Prostate gland (tissue), 2 donors: ENCODE measurements around the gene ZNRF3.

Experiments used
- POLR2AphosphoS5 ChIP-seq: sonication (generic); formaldehyde crosslinking; IDR thresholded peaks from one replicate; pipeline ENCODE4 v1.6.1; 2017; ENCODE audit warnings: antibody characterized with exemption
- TF ChIP-seq, protein P1 (sequence below), 4 experiments: fragments of 200-600 bp in 2 of 4; fragments of 450-650 bp in 2 of 4; sonication (generic) in 2 of 4; IDR thresholded peaks; 1 replicate in 3 of 4; 2 replicates in 1 of 4; pipeline ENCODE4 v1.5.1; 2016 to 2019; ENCODE audit warnings: antibody characterized with exemption in 4 of 4, mild to moderate bottlenecking in 2 of 4, moderate library complexity in 2 of 4

GRCh38 chr22:29037340-29037932, 154.1 kb downstream of the ZNRF3 start:
- TF ChIP-seq POLR2AphosphoS5: no peak
- TF ChIP-seq, protein P1, sequence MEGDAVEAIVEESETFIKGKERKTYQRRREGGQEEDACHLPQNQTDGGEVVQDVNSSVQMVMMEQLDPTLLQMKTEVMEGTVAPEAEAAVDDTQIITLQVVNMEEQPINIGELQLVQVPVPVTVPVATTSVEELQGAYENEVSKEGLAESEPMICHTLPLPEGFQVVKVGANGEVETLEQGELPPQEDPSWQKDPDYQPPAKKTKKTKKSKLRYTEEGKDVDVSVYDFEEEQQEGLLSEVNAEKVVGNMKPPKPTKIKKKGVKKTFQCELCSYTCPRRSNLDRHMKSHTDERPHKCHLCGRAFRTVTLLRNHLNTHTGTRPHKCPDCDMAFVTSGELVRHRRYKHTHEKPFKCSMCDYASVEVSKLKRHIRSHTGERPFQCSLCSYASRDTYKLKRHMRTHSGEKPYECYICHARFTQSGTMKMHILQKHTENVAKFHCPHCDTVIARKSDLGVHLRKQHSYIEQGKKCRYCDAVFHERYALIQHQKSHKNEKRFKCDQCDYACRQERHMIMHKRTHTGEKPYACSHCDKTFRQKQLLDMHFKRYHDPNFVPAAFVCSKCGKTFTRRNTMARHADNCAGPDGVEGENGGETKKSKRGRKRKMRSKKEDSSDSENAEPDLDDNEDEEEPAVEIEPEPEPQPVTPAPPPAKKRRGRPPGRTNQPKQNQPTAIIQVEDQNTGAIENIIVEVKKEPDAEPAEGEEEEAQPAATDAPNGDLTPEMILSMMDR (IDR thresholded peaks at IDR 0.05): no peak
